Keratinocyte (primary cell): ENCODE results near the gene GTF3A.

Source experiments
- EZH2 ChIP-seq: IDR thresholded peaks from one replicate; pipeline ENCODE4 v1.6.1; 2012; ENCODE audit warnings: inconsistent platforms, mild to moderate bottlenecking, low read length, moderate library complexity
- TF ChIP-seq, protein P1 (sequence below), 3 experiments: IDR thresholded peaks in 1 of 3; conservative IDR thresholded peaks in 1 of 3; optimal IDR thresholded peaks in 1 of 3; 2 replicates in 2 of 3; 3 replicates in 1 of 3; pipeline versions ENCODE3 to v1.5.1; 2011; ENCODE audit warnings: low read length in 3 of 3, mild to moderate bottlenecking in 3 of 3, moderate library complexity in 2 of 3, control low read depth in 1 of 3, inconsistent platforms in 1 of 3; ENCODE audit not compliant: insufficient read depth in 2 of 3; ENCODE audit errors: extremely low read depth in 1 of 3

DNA sequence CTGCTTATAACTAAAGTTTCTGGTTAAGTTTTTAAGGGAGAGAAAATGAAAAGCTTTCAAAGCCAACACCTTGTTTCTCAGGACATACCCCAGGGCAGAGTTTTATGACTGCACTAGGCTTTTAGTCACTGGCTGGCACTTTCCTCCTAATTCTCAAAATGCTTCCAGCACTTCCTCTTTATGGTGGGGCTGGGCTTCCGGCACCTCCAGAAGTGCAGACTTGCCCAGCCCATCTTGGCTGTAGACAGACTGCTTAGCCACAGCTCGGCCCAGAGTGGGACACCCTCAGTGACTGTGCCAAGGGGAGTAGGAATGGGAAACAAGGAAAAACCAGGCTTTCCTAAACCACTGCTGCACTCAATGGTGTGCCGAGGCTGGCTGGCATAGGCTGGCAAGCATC lies 23.2 kb upstream of the GTF3A start:
- TF ChIP-seq, protein P1, sequence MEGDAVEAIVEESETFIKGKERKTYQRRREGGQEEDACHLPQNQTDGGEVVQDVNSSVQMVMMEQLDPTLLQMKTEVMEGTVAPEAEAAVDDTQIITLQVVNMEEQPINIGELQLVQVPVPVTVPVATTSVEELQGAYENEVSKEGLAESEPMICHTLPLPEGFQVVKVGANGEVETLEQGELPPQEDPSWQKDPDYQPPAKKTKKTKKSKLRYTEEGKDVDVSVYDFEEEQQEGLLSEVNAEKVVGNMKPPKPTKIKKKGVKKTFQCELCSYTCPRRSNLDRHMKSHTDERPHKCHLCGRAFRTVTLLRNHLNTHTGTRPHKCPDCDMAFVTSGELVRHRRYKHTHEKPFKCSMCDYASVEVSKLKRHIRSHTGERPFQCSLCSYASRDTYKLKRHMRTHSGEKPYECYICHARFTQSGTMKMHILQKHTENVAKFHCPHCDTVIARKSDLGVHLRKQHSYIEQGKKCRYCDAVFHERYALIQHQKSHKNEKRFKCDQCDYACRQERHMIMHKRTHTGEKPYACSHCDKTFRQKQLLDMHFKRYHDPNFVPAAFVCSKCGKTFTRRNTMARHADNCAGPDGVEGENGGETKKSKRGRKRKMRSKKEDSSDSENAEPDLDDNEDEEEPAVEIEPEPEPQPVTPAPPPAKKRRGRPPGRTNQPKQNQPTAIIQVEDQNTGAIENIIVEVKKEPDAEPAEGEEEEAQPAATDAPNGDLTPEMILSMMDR (optimal IDR thresholded peaks at IDR 0.05 in 1 of 3, IDR thresholded peaks at IDR 0.05 in 1 of 3, conservative IDR thresholded peaks at IDR 0.05 in 1 of 3; ENCODE audit: extremely low read depth in 1 of 3, insufficient read depth in 2 of 3, low read length in 3 of 3) = no peak
- no peak for TF ChIP-seq EZH2
